Common myeloid progenitor, CD34-positive (primary cell): Measurements from ENCODE around the gene PRKAG3.
A peak's percentile ranks its signal among the peaks of the same experiment; 100 is the strongest.

Experiments used
- CTCF ChIA-PET: fragments of 350-600 bp; sonication (Branson Sonifier 250); formaldehyde crosslinking; loops from one replicate; lab custom pipeline; 2021; ENCODE audit warnings: antibody characterized with exemption; lab: Charles Lee
- POLR2A ChIA-PET: fragments of 350-600 bp; sonication (Branson Sonifier 250); formaldehyde crosslinking; loops from one replicate; lab custom pipeline; 2021; ENCODE audit warnings: antibody characterized with exemption; lab: Charles Lee
- DNase-seq, 3 donors: peaks; one replicate each; pipeline versions ENCODE4 v3.0.0 to v3.0.0-alpha.2; 2013
- H3K27ac ChIP-seq, 2 experiments: 1 replicate in 1 of 2; 2 replicates in 1 of 2; pipeline ENCODE4 v1.7.0; 2013; ENCODE audit warnings: inconsistent platforms in 2 of 2, low read length in 2 of 2, mild to moderate bottlenecking in 2 of 2, low read depth in 1 of 2, moderate library complexity in 1 of 2; ENCODE audit not compliant: severe bottlenecking in 2 of 2, insufficient read depth in 1 of 2, poor library complexity in 1 of 2
- H3K27me3 ChIP-seq, 5 experiments: replicated peaks in 2 of 5; 1 replicate in 3 of 5; 2 replicates in 2 of 5; pipeline versions ENCODE4 v1.6.1 to v1.7.0; 2013; ENCODE audit warnings: low read length in 4 of 5, mild to moderate bottlenecking in 2 of 5, moderate library complexity in 2 of 5, inconsistent platforms in 1 of 5; ENCODE audit not compliant: insufficient read depth in 5 of 5, control insufficient read depth in 4 of 5
- H3K36me3 ChIP-seq, 4 experiments: 1 replicate in 2 of 4; 2 replicates in 2 of 4; pipeline versions ENCODE4 v1.6.1 to v1.7.0; 2013; ENCODE audit warnings: low read length in 3 of 4, control low read depth in 1 of 4, mild to moderate bottlenecking in 1 of 4; ENCODE audit not compliant: control insufficient read depth in 4 of 4, insufficient read depth in 4 of 4
- H3K4me1 ChIP-seq, 4 experiments: 1 replicate in 3 of 4; 2 replicates in 1 of 4; pipeline versions ENCODE4 v1.6.1 to v1.7.1; 2013; ENCODE audit warnings: low read length in 3 of 4, mild to moderate bottlenecking in 3 of 4, control low read depth in 1 of 4, inconsistent platforms in 1 of 4, moderate library complexity in 1 of 4; ENCODE audit not compliant: control insufficient read depth in 4 of 4, insufficient read depth in 4 of 4; ENCODE audit errors: control extremely low read depth in 1 of 4
- H3K4me3 ChIP-seq, 7 experiments: 1 replicate in 4 of 7; 2 replicates in 3 of 7; pipeline versions ENCODE4 v1.5.1 to v1.7.0; 2013; ENCODE audit warnings: mild to moderate bottlenecking in 7 of 7, low read length in 6 of 7, moderate library complexity in 6 of 7, inconsistent platforms in 2 of 7, low read depth in 2 of 7, control low read depth in 1 of 7; ENCODE audit not compliant: insufficient read depth in 4 of 7, control insufficient read depth in 1 of 7; ENCODE audit errors: extremely low read depth in 1 of 7
- H3K9me3 ChIP-seq, 5 experiments: 1 replicate in 4 of 5; 2 replicates in 1 of 5; pipeline versions ENCODE4 v1.6.1 to v1.7.1; 2013; ENCODE audit warnings: low read length in 4 of 5, mild to moderate bottlenecking in 2 of 5, inconsistent platforms in 1 of 5, low read depth in 1 of 5, moderate library complexity in 1 of 5; ENCODE audit not compliant: control insufficient read depth in 4 of 5, insufficient read depth in 2 of 5; ENCODE audit errors: control extremely low read depth in 1 of 5
- WGBS: methylation state at CpG from one replicate; pipeline ENCODE4 v1.1.5; 2013; ENCODE audit not compliant: insufficient coverage; 5-methylcytosine and 5-hydroxymethylcytosine counted together

Gene PRKAG3

DNA sequence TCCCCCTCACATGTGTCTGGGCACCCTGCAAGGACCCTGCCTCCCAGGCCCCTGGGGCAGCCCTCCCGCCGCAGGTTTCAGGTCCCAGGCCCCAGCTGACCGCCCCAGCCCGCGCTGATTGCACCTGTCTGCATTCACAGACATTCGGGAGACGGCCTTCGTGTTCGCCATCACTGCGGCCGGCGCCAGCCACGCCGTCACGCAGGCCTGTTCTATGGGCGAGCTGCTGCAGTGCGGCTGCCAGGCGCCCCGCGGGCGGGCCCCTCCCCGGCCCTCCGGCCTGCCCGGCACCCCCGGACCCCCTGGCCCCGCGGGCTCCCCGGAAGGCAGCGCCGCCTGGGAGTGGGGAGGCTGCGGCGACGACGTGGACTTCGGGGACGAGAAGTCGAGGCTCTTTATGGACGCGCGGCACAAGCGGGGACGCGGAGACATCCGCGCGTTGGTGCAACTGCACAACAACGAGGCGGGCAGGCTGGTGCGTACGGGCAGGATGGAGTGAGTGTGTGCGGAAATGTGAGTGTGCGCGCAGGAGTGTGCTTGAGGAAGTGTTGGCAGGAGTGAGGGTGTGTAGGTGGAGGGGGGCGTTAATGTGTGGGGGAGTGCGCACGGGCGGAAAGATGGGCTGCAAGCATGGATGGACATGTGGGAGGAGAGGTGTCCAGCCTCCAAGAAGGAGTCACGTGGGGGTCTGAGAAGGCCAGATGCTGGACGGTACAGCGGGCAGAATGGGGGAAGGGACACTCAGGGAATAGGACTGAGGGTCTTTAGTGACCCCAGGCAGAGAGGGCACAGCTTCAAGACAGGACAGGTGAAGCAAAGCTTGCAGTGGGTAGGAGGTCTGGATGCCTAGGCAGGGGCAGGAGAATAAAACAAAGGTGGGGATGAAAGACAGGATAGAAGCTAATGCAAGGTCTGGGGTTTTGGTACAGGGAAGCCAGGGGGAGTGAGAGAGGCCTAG, 40.0 kb upstream of the PRKAG3 start:
- POLR2A ChIA-PET = no interaction called here
- WGBS = under 1% methylated on average over 49 of the region's 60 CpGs
- Histone ChIP-seq H3K36me3 (no peaks in the 10 kb centered on the region), H3K27ac (no peak overlapping the region), H3K27me3 (peaks cover 15 to 85% (median 53%) of the 10 kb centered on the region in 5 experiments), H3K9me3 (no peaks in the 10 kb centered on the region), H3K4me3 (peak overlapping the region in 5 of 7 experiments; percentile 13 to 67 (median 57)), H3K4me1 (peaks cover 0 to 29% (median 23%) of the 10 kb centered on the region in 4 experiments)
- peak in 2 of 3 donors; percentile 56 to 65 for DNase-seq
- CTCF ChIA-PET = interaction anchor here (12.7 to 22.6 kb wide), 2 partner anchors 16 to 26 kb away, joined by 233 to 923 read pairs; partner anchors contain the start of gene WNT6

DNA sequence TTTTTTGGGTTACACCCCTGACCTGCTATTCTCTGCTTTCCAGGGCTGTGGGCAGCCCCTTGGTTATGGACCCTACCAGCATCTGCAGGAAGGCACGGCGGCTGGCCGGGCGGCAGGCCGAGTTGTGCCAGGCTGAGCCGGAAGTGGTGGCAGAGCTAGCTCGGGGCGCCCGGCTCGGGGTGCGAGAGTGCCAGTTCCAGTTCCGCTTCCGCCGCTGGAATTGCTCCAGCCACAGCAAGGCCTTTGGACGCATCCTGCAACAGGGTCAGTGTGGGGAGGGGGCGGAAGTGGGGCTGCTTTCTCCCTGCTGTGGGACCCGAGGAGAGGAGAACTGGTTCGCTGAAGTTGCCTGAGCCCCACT, 39.4 kb upstream of the PRKAG3 start:
- POLR2A ChIA-PET = no interaction called here
- 0% methylated on average over 13 of the region's 18 CpGs for WGBS

DNA sequence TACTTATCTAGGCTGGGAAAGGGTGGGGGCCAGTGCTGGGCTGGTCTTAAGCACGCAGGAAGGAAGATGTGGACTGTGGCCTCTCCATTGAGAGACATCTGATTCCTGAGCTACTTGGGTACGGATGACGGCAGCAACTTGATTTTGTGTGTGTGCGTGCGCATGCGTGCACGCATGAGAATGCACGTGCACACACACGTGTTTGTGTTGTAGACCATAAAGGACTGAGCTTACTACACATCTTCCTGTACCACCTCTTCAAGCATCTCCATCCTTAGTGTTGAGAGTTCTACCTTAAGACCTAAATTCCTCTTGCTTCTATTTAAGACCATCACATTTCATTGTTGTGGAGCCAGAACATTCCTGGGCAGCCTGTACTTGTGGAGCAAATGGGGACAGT, 37.5 kb upstream of the PRKAG3 start:
- Histone ChIP-seq H3K27me3 (peaks cover 8 to 73% (median 39%) of the 10 kb centered on the region in 5 experiments), H3K4me1 (peaks cover 0 to 29% (median 23%) of the 10 kb centered on the region in 4 experiments), H3K9me3 (no peaks in the 10 kb centered on the region), H3K27ac (no peak overlapping the region), H3K4me3 (no peak overlapping the region), H3K36me3 (no peaks in the 10 kb centered on the region)
- no peak for DNase-seq
- WGBS = 81% methylated on average over 4 of the region's 9 CpGs
- ChIA-PET CTCF (interaction anchor here (0.6 to 22.6 kb wide), 5 partner anchors 8 to 159 kb away, joined by 3 to 923 read pairs (median 6); partner anchors contain the start of genes TTLL4 and WNT6), POLR2A (no interaction called here)

More for the DNA sequence above, 39.4 kb upstream of the PRKAG3 start:
- peaks cover 18 to 84% (median 48%) of the 10 kb centered on the region in 5 experiments for H3K27me3 ChIP-seq
- no peaks in the 10 kb centered on the region for H3K9me3 ChIP-seq
- DNase-seq = peak in 1 of 3 donors; percentile 49
- H3K4me3 ChIP-seq = peak overlapping the region in 5 of 7 experiments; percentile 13 to 67 (median 57)
- CTCF ChIA-PET = interaction anchor here (12.7 to 22.6 kb wide), 2 partner anchors 16 to 27 kb away, joined by 233 to 923 read pairs; partner anchors contain the start of gene WNT6
- peaks cover 0 to 29% (median 23%) of the 10 kb centered on the region in 4 experiments for H3K4me1 ChIP-seq
- no peak overlapping the region for H3K27ac ChIP-seq
- no peaks in the 10 kb centered on the region for H3K36me3 ChIP-seq

DNA sequence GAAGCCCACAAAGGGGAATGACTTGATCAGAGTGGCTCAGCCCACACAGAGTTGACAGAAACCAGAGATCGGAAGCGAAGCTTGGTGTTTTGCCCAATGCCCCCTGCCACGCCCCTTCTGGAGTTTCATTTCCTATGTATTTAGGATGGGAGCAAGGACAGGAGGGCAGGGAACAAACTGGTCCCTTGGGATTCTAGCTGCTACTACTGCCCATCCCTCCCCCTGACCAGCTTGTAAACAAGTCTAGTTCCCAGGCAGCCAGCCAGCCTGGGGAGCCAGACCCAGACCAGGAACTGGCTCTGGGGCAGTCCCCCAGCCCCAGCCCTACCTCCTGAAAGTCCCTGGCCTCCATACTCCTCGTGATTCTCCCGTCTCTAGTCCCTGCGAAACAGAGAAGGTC, 36.3 kb upstream of the PRKAG3 start:
- POLR2A ChIA-PET = no interaction called here
- Histone ChIP-seq H3K27ac (no peak overlapping the region), H3K36me3 (no peaks in the 10 kb centered on the region), H3K4me1 (peaks cover 0 to 19% (median 15%) of the 10 kb centered on the region in 4 experiments), H3K9me3 (no peaks in the 10 kb centered on the region), H3K27me3 (peaks cover 7 to 72% (median 45%) of the 10 kb centered on the region in 5 experiments), H3K4me3 (no peak overlapping the region)
- CTCF ChIA-PET = interaction anchor here (1.5 to 22.6 kb wide), 2 partner anchors 9 to 30 kb away, joined by 6 to 923 read pairs; no protein-coding TSS in a partner anchor
- no peak for DNase-seq
- 91% methylated on average over 6 of the region's 6 CpGs for WGBS

DNA sequence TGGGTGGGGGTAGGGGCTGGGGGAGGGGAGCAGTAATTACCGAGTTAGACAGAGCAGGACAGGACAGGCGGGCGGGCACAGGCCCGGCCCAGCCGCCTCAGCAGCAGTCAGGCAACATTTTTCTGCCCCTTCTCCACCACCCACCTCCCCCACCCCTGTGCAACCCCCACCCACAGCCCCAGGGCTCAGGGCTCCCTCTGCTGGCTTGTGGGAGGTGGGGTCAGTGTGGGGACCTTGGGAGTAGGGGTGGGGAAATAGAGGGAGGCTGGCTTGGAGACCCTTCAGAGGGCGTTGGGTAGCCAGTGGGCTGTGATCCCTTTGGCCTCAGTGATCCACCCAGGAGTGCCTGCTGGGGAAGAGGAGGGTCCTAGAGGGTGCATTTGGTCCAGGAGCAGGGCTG, 34.4 kb upstream of the PRKAG3 start:
- Histone ChIP-seq H3K9me3 (peaks cover 0 to 2% (median 0%) of the 10 kb centered on the region in 5 experiments), H3K4me1 (peaks cover 0 to 6% (median 4%) of the 10 kb centered on the region in 4 experiments), H3K4me3 (no peak overlapping the region), H3K27me3 (peaks cover 7 to 72% (median 44%) of the 10 kb centered on the region in 5 experiments), H3K36me3 (no peaks in the 10 kb centered on the region), H3K27ac (no peak overlapping the region)
- 86% methylated on average over 1 of the region's 6 CpGs for WGBS
- POLR2A ChIA-PET = no interaction called here
- CTCF ChIA-PET = interaction anchor here (1.1 to 1.2 kb wide), 2 partner anchors 10 kb away, joined by 3 to 5 read pairs; no protein-coding TSS in a partner anchor
- DNase-seq = no peak

DNA sequence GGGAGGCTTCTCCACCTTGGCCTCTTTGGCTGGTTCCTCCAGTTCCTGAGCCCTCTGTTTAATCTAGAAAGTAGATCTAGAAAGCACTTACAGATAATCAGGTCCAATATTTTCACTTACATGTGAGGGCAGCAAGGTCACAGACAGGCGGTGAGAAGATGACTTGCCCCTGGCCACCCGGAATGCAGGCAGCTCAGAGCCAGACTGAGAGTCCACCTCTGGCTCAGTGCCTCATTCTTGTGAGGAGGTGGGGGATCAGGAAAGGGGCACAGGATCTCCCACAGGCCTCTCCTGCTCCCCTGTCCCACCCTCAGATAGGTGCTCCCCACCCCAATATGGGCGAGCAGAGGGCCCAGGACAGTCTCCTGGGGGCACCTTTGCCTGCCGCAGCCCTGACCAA, 33.8 kb upstream of the PRKAG3 start:
- CTCF ChIA-PET = interaction anchor here (1.2 to 5.7 kb wide), 3 partner anchors 10 to 32 kb away, joined by 3 to 28 read pairs (median 9); no protein-coding TSS in a partner anchor
- Histone ChIP-seq H3K4me3 (no peak overlapping the region), H3K27ac (no peak overlapping the region), H3K36me3 (no peaks in the 10 kb centered on the region), H3K27me3 (peaks cover 5 to 74% (median 43%) of the 10 kb centered on the region in 5 experiments), H3K4me1 (peaks cover 0 to 7% (median 3%) of the 10 kb centered on the region in 4 experiments), H3K9me3 (peaks cover 0 to 3% (median 0%) of the 10 kb centered on the region in 5 experiments)
- WGBS = 95% methylated on average over 4 of the region's 4 CpGs
- POLR2A ChIA-PET = no interaction called here
- no peak for DNase-seq
